Progenitor cell of endocrine pancreas (in vitro differentiated cells): ENCODE results near the gene NRK. TPM values are rescaled to one million over a fixed set of nuclear protein-coding genes. Genes with fewer than 3 reads are reported as not detected.
"Not testable (repeated sequence)": the region's sequence is repeated elsewhere in the genome, so short reads cannot be mapped to it uniquely, and the experiment has no call there.

Experiments used
- DNase-seq: peaks from one replicate; pipeline ENCODE4 v3.0.0; 2021; ENCODE audit warnings: low spot score; ENCODE audit not compliant: unreplicated experiment
- H3K27ac Mint-ChIP-seq: 2 replicates; pipeline ENCODE4 v1.8.0; 2021; ENCODE audit warnings: mild to moderate bottlenecking, moderate library complexity, mixed read lengths
- H3K27me3 Mint-ChIP-seq: 2 replicates; pipeline ENCODE4 v1.8.0; 2021; ENCODE audit warnings: mixed read lengths
- H3K36me3 Mint-ChIP-seq: 2 replicates; pipeline ENCODE4 v1.8.0; 2022; ENCODE audit warnings: mixed read lengths; ENCODE audit not compliant: insufficient read depth
- H3K4me1 Mint-ChIP-seq: 2 replicates; pipeline ENCODE4 v1.8.0; 2021; ENCODE audit warnings: low read depth, mixed read lengths
- H3K4me3 Mint-ChIP-seq: 2 replicates; pipeline ENCODE4 v1.8.0; 2021; ENCODE audit warnings: low read depth, mild to moderate bottlenecking, moderate library complexity, mixed read lengths
- H3K9me3 Mint-ChIP-seq: 2 replicates; pipeline ENCODE4 v1.8.0; 2021; ENCODE audit warnings: low read depth, mixed read lengths
- CTCF ChIP-seq: fragments of 200-600 bp; sonication (generic); IDR thresholded peaks from one replicate; pipeline ENCODE4 v1.5.0; 2021; ENCODE audit warnings: antibody characterized with exemption, mild to moderate bottlenecking; ENCODE audit not compliant: unreplicated experiment
- total RNA-seq: library from RNA; stranded (reverse); gene quantifications from 2 replicates; pipeline ENCODE4 v1.2.1, GENCODE V29; 2021

The NRK gene
- total RNA-seq, 1 donor from 2014 or later = 9.8 TPM

DNA sequence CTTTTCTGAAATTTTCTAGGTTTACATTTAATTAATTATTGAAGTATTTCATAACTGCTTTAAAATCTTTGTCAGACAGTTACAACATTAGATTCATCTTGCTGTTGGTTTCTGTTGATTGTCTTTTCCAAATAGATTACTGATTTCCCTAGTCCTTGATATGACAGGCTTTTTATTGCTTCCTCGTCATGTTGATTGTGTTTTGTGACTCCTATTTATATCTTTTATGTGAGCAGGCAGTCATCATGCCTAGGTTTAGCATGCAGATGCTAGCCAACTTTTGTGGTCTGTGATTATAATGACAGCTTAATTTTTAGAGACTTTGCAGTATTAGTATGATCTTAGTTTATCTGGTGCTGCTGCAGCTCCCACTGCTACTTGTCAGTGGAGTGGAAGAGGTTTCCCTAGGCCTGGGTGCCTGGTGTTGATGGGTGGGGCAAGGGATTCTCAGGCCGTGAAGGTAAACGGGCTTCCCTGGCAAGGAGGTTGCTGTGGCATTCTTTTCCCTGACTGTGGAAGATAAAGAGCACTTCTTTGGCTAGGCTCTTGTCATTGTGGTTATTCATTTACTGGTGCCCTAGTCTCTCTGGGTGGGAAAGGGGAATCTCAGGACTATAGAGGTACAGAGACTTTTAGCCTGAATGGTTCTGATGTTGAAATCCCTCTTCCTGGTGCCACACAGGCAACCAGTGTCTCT lies 150.5 kb downstream of the NRK start:
- no peaks in the 10 kb centered on the region for H3K36me3 Mint-ChIP-seq
- TF ChIP-seq CTCF = no peak
- H3K9me3 Mint-ChIP-seq = peaks cover 32% of the 10 kb centered on the region
- peaks cover 2% of the 10 kb centered on the region for H3K4me1 Mint-ChIP-seq
- H3K4me3 Mint-ChIP-seq = no peak overlapping the region
- no peak for DNase-seq
- H3K27ac Mint-ChIP-seq = no peak overlapping the region
- H3K27me3 Mint-ChIP-seq = no peaks in the 10 kb centered on the region

DNA sequence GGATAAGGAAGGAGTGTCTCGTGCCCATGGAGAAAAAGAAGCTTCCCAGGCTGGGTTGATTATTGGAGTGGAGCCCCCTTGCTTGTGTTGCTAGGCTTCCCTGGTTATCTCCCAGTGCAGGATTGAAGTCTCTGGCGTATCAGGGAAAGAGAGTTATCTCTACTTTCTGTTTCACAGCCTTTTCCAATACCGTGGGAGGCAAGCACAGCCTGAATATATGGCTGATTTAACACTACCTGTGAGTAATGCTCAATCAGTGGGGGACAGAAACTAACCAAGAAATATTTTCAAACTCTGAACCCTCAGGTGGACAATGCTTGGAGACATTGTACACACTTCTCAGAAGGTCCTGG lies 151.0 kb downstream of the NRK start:
- TF ChIP-seq CTCF = no peak
- no peak for DNase-seq

GRCh38 chrX:105975382-105975781 lies 153.0 kb downstream of the NRK start:
- Mint-ChIP-seq H3K9me3 (peaks cover 42% of the 10 kb centered on the region), H3K36me3 (no peaks in the 10 kb centered on the region), H3K4me1 (peaks cover 2% of the 10 kb centered on the region), H3K4me3 (no peak overlapping the region), H3K27me3 (no peaks in the 10 kb centered on the region), H3K27ac (no peak overlapping the region)
- peak; percentile 29 for TF ChIP-seq CTCF
- DNase-seq = no peak

More for the DNA sequence above, 151.0 kb downstream of the NRK start:
- Mint-ChIP-seq H3K27ac (no peak overlapping the region), H3K36me3 (no peaks in the 10 kb centered on the region), H3K4me1 (peaks cover 2% of the 10 kb centered on the region), H3K27me3 (no peaks in the 10 kb centered on the region), H3K9me3 (peaks cover 28% of the 10 kb centered on the region), H3K4me3 (no peak overlapping the region)

DNA sequence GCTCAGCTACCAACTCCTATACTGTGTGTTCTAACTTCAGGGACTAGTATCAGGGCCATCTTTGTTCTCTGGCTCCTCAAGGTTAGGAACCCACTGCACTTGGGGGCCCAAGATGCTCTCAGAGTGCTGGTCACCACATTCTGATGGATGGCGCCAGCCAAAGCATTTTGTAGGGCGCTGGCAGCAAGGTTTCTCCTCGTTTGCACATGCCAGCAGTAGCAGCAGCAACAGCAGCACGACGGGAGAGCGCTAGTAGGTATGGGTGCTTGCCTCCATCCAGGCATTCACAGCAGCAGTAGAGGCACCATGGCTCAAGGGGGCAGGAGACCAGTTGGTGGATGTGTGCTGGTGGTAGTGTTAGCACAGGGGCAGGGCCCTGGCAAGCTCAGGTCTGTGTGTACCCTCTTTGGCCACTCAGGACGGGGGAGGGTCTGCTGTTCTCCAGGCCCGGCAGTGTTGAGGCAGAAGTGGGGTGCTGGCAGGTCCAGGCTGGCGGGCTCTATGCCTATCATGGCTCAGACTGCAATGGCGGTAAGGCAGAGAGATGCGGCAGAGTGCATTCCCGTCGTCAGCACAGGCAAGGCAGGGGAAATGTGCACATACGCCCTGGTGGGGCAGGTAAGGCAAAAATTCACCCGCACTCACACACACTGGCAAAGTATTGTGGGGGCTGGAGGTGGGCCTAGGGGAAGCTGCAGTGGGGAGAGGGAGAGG lies 159.6 kb downstream of the NRK start:
- no peaks in the 10 kb centered on the region for H3K36me3 Mint-ChIP-seq
- DNase-seq = no peak
- H3K27ac Mint-ChIP-seq = no peak overlapping the region
- H3K27me3 Mint-ChIP-seq = no peaks in the 10 kb centered on the region
- H3K9me3 Mint-ChIP-seq = peaks cover 62% of the 10 kb centered on the region
- no peak for TF ChIP-seq CTCF
- H3K4me3 Mint-ChIP-seq = no peak overlapping the region
- no peaks in the 10 kb centered on the region for H3K4me1 Mint-ChIP-seq

- not testable (repeated sequence) for DNase-seq, H3K27ac Mint-ChIP-seq, H3K4me1 Mint-ChIP-seq, H3K36me3 Mint-ChIP-seq, H3K27me3 Mint-ChIP-seq, H3K4me3 Mint-ChIP-seq
- H3K9me3 Mint-ChIP-seq = peaks cover 46% of the 10 kb centered on the region
These were observed 166.1 kb downstream of the NRK start for GRCh38 chrX:105988487-105988886.

DNA sequence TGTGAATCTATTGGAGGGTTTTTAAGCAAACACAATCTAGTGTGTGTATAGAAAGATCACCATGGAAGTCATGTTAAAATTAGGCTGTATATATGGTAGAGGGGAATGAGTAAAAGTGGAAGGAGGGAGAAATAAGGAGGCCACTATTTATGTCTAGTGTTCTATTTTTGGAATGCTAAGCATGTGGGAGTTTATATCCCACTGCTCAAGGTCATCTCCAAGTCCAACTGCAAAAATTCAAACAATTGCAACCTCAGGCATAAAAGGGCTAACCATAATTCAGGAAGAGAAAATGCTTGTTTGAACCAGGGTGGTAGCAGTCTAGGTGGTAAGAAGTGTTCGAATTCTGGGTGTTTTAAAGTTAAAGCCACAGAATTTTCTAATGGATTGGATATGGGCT lies 177.0 kb downstream of the NRK start:
- no peaks in the 10 kb centered on the region for H3K4me1 Mint-ChIP-seq
- H3K27me3 Mint-ChIP-seq = no peaks in the 10 kb centered on the region
- H3K9me3 Mint-ChIP-seq = peaks cover 59% of the 10 kb centered on the region
- no peak for DNase-seq
- no peak for TF ChIP-seq CTCF
- H3K27ac Mint-ChIP-seq = no peak overlapping the region
- H3K36me3 Mint-ChIP-seq = no peaks in the 10 kb centered on the region
- H3K4me3 Mint-ChIP-seq = no peak overlapping the region
